Astrocyte (in vitro differentiated cells and primary cell): ENCODE results near the gene TEDC1.

Experiments used
- EZH2 ChIP-seq: IDR thresholded peaks from 2 replicates; pipeline ENCODE4 v1.6.1; 2012; ENCODE audit warnings: mild to moderate bottlenecking, low read length, inconsistent platforms; ENCODE audit not compliant: insufficient read depth
- TF ChIP-seq, protein P1 (sequence below): IDR thresholded peaks from 2 replicates; pipeline ENCODE4 v1.5.1; 2011; ENCODE audit warnings: low read depth, mild to moderate bottlenecking, inconsistent platforms, low read length, moderate library complexity; ENCODE audit not compliant: insufficient read depth

DNA sequence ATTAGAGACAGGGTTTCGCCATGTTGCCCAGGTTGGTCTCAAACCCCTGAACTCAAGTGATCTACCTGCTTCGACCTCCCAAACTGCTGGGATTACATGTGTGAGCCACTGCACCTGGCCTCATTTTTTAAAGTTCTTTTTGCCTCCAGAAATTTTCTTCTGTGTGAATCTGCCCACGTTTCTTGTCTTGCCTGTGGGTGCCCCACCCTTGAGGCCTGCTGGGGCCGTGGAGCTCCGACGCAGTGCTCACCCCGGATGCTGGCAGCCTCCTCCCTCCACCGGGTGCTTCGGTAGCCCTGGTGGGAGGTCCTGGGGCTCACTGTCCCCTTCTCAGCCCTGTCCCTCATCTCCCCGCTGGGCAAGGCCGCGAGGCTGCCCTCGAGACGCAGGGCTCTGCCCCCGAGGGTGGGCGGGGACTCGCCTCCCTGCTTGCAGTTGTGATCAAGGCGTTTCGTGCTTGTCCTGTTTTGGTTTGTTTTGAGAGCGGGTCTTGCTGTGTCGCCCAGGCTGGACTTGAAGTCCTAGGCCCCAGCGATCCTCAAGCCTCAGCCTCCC, 35.9 kb upstream of the TEDC1 start:
- TF ChIP-seq, protein P1, sequence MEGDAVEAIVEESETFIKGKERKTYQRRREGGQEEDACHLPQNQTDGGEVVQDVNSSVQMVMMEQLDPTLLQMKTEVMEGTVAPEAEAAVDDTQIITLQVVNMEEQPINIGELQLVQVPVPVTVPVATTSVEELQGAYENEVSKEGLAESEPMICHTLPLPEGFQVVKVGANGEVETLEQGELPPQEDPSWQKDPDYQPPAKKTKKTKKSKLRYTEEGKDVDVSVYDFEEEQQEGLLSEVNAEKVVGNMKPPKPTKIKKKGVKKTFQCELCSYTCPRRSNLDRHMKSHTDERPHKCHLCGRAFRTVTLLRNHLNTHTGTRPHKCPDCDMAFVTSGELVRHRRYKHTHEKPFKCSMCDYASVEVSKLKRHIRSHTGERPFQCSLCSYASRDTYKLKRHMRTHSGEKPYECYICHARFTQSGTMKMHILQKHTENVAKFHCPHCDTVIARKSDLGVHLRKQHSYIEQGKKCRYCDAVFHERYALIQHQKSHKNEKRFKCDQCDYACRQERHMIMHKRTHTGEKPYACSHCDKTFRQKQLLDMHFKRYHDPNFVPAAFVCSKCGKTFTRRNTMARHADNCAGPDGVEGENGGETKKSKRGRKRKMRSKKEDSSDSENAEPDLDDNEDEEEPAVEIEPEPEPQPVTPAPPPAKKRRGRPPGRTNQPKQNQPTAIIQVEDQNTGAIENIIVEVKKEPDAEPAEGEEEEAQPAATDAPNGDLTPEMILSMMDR: no peak
- no peak for TF ChIP-seq EZH2
